SK-N-SH (cell line): Measurements from ENCODE around the gene APOL4.

Experiments
- CTCF ChIP-seq: fragments of 200-600 bp; sonication (generic); IDR thresholded peaks from 2 replicates; pipeline ENCODE4 v1.6.1; 2017; ENCODE audit warnings: antibody characterized with exemption, mild to moderate bottlenecking, moderate library complexity
- EP300 ChIP-seq, 2 experiments: IDR thresholded peaks; 2 replicates each; pipeline versions ENCODE4 v1.4.0 to v1.6.1; 2012; ENCODE audit warnings: borderline replicate concordance in 1 of 2, low read depth in 1 of 2, low read length in 1 of 2
- EZH2phosphoT487 ChIP-seq: fragments of 200-600 bp; sonication (generic); IDR thresholded peaks from 2 replicates; pipeline ENCODE4 v1.6.1; 2017; ENCODE audit warnings: low read depth, mixed run types, mild to moderate bottlenecking, antibody characterized with exemption, moderate library complexity, borderline replicate concordance
- MAX ChIP-seq: IDR thresholded peaks from 2 replicates; pipeline ENCODE4 v1.4.0; 2012; ENCODE audit warnings: low read depth
- MEF2A ChIP-seq: IDR thresholded peaks from 2 replicates; pipeline ENCODE4 v1.4.0; 2012; ENCODE audit warnings: low read depth, borderline replicate concordance
- MXI1 ChIP-seq: IDR thresholded peaks from 2 replicates; pipeline ENCODE4 v1.6.1; 2012; ENCODE audit warnings: mild to moderate bottlenecking, low read depth, low read length, improper control_type of control experiment
- POLR2AphosphoS5 ChIP-seq: IDR thresholded peaks from 2 replicates; pipeline ENCODE4 v1.6.1; 2012; ENCODE audit warnings: low read depth, low read length
- REST ChIP-seq: IDR thresholded peaks from 2 replicates; pipeline ENCODE4 v1.6.1; 2012; ENCODE audit warnings: mild to moderate bottlenecking, low read depth, low read length, moderate library complexity
- RXRA ChIP-seq: IDR thresholded peaks from 2 replicates; pipeline ENCODE4 v1.4.0; 2012; ENCODE audit warnings: low read depth, mild to moderate bottlenecking, borderline replicate concordance
- SIN3A ChIP-seq: IDR thresholded peaks from 2 replicates; pipeline ENCODE4 v1.6.1; 2012; ENCODE audit warnings: low read depth, mild to moderate bottlenecking, low read length, moderate library complexity, borderline replicate concordance
- TAF1 ChIP-seq: IDR thresholded peaks from 2 replicates; pipeline ENCODE4 v1.6.1; 2012; ENCODE audit warnings: low read depth, mild to moderate bottlenecking, low read length, moderate library complexity, borderline replicate concordance

- no peak for TF ChIP-seq MAX
- TF ChIP-seq TAF1 = no peak
- no peak for TF ChIP-seq CTCF
- no peak for TF ChIP-seq POLR2AphosphoS5
- no peak for TF ChIP-seq EZH2phosphoT487
- no peak for TF ChIP-seq REST
- no peak for TF ChIP-seq MEF2A
- TF ChIP-seq EP300 (IDR thresholded peaks at IDR 0.05; ENCODE audit: borderline replicate concordance in 1 of 2, low read depth in 1 of 2, low read length in 1 of 2) = no peak
- TF ChIP-seq MXI1 = no peak
- TF ChIP-seq RXRA = no peak
- no peak for TF ChIP-seq SIN3A
Observed at GRCh38 chr22:36213586-36213985, 12.0 kb upstream of the APOL4 start.
